HG03521 (cell line): ENCODE results near the gene SNURF.
A peak's percentile ranks its signal among the peaks of the same experiment; 100 is the strongest.
"Not testable (repeated sequence)": the region's sequence is repeated elsewhere in the genome, so short reads cannot be mapped to it uniquely, and the experiment has no call there.

Source experiments
- ATAC-seq: cut with Tn5 transposase; IDR thresholded peaks from one replicate; pipeline ENCODE4 v1.9.1; 2021; ENCODE audit warnings: mild to moderate bottlenecking, moderate library complexity; ENCODE audit not compliant: unreplicated experiment

The SNURF gene, protein sequence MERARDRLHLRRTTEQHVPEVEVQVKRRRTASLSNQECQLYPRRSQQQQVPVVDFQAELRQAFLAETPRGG

DNA sequence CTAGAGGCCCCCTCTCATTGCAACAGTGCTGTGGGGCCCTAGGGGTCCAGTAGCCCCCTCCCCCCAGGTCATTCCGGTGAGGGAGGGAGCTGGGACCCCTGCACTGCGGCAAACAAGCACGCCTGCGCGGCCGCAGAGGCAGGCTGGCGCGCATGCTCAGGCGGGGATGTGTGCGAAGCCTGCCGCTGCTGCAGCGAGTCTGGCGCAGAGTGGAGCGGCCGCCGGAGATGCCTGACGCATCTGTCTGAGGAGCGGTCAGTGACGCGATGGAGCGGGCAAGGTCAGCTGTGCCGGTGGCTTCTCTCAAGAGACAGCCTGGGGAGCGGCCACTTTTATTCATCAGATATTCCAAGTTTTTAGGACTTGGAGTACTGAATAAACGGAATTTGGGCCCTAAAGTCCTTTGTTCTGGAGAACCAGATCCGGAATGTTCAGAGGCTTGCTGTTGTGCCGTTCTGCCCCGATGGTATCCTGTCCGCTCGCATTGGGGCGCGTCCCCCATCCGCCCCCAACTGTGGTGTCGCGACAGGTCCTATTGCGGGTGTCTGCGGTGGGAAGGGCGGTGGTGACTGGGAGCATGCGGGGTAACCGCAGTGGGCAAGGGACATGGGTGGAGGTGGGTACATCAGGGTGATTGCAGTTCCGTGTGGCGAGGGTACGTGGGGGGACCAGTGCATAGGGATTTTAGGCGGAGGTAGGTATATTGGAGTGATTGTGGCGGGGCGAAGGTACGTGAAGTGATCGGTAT is at the start of gene SNURF, which contains the start of gene SNRPN:
Gene SNURF, plus strand, starts transcription at position 205 of the 748 bp plus-strand sequence. Its CDS starts 62 bp downstream, at position 267.
Gene SNRPN, plus strand, starts transcription at position 205 of the 748 bp plus-strand sequence. CDS start 19,467 bp downstream, outside the sequence.
- peak; percentile 62 for ATAC-seq

DNA sequence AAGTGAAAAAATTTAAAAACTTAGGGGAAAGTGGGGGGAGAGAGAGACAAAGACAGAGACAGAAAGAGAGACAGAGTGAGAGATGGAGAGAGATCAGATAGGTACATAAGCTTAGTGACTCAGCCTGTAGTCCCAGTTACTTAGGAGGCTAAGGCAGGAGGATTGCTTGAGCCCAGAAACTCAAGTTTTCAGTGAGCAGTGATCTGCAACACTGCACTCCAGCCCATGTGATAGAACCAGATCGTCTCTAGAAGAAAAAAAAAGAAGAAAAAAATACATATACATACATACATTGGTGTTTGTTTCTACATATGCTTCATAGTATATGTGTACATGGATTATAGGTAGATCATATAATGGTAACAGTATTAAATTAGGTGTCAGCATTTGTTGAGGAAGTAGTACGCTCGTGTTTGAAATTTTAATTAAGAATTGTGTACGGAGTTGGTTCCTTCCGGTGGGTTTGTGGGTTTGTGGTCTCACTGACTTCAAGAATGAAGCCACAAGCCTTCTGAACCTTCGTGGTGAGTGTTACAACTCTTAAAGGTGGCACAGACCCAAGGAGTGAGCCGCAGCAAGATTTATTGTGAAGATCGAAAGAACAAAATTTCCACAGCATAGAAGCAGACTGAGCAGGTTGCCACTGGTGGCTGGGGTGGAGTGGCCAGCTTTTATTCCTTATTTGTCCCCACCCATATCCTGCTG is 38.3 kb upstream of the SNURF start:
- ATAC-seq: no peak

DNA sequence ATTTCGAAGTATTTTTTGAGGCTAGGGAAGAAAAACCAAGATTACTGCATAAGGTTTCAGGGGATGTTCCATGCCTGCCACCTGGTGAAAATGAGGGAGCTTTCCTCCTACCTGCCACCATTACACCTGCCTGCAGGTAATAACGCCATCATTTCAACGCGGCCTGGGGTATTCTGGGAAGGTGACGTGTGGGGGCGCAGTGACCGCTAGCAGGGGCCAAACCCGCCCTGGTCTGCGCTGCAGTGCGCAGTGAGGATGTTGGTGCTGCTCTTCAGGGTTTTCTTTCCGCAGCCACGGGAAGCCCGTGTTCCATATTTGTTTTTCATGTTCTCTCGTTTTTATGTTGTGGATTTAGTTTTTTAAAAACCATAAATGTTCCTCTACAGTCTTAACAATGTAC is 37.4 kb upstream of the SNURF start:
- ATAC-seq: no peak

DNA sequence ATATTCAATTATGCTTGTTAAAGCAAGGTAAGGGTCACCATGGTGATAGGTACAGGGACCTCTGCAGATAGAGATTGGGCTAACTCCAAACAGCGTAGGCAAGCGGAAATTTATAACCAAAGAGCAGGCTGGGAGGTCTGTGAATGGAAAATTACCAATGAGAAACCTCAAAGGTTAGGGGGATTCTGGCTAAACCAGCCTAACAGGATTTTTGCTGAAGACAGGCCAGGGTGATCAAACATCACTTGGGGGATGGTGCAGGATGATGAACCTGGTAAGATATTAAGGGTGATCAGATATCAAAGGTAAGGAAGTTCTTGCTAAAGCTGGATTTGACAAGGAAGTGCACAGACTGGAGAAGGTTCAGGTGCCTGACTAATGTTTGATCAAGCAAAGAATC is 35.3 kb upstream of the SNURF start:
- no peak for ATAC-seq

DNA sequence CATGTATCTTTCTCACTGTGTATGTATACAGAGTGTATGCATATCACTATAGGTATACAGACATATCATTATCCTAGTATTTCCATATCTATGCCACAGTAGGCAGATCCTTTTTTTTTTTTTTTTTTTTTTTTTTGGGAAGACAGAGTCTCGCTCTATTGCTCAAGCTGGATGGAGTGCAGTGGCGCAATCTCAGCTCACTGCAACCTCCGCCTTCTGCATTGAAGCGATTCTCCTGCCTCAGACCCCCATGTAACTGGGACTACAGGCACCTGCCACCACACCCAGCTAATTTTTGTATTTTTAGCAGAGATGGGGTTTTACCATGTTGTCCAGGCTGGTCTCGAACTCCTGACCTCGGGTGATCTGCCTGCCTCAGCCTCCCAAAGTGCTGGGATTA is 32.0 kb upstream of the SNURF start:
- not testable (repeated sequence) for ATAC-seq

DNA sequence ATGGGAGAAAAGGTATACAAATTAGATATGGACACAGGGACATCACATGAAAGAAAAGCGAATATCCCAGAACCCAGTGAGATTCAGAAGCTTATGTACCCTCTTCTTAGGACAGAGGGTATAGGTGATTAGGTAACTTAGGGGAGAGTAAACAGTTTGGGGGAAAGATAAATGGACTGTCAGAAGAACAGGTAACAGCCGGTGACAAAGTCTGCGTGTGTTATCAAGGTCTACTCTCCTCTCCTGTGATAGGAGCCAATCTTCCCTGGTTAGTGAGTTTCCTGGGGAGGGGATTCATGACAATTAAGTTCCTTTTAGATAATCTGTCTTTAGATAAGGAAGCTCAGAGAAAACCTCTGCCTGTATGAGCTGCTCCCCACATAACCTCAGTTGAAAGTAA is 30.6 kb upstream of the SNURF start:
- ATAC-seq: no peak

DNA sequence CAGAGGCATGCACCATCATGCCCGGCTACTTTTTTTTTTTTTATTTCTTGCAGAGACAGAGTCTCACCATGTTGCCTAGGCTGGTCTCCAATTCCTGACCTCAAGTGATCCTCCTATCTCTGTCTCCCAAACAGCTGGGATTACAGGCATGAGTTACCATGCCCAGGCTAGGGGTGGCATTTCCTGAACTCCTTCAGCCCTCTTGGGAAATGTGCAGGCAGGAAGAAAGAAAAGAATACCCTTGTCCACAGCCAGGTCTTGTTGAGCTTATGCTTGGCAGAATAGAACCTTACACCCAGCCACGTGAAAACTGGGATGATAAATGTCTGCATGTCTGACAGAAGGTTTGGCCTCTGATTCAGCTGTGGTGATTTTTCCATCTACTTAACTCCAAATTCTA is 30.2 kb upstream of the SNURF start:
- no peak for ATAC-seq

DNA sequence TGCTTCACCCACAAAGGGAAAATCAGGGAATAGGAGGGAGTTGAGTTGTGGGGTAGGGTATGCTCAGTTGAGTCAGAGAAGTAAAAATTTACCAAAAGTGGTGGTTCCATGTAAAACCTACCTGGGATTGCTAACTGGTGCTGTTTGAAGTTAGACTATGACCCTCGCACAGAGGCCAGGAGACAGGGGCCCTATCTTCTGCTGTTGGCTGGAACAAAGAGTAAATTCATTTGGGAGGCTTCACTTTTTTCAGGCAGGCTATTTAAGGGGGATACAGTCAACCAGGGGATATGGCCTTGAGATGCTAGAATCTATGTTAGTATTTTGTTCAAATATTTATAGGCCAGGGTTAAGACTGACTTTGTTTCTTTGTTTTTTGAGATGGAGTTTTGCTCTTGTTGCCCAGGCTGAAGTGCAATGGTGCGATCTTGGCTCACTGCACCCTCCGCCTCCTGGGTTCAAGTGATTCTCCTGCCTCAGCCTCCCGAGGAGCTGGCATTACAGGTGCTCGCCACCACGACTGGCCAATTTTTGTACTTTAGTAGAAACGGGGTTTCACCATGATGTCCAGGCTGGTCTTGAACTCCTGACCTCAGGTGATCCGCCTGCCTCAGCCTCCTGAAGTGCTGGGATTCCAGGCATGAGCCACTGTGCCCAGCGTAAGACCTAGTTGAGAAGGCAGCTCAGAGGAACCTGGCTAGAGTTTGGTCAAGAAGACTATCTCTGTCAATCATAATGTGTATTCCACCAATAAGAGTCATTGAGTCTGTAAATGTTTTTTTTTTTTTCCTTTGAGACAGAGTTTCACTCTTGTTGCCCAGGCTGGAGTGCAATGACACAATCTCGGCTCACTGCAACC is 22.7 kb upstream of the SNURF start:
- ATAC-seq: not testable (repeated sequence)

DNA sequence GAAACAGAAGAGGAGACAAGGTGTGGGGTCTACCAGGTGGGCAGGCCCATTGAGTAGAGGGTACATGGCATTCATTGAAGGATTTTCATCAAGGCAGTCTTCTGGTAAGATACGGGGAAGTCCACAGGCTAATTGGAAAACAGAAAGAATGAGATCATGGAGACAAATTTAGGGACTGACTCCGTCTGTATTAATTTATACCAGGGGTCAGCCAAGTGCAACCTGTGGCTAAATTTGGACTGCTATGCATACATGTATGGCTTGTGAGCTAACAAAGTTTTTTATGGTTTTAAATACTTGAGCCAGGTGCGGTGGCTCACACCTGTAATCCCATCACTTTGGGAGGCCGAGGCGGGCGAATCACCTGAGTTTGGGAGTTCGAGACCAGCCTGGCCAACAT is 21.1 kb upstream of the SNURF start:
- ATAC-seq: no peak

DNA sequence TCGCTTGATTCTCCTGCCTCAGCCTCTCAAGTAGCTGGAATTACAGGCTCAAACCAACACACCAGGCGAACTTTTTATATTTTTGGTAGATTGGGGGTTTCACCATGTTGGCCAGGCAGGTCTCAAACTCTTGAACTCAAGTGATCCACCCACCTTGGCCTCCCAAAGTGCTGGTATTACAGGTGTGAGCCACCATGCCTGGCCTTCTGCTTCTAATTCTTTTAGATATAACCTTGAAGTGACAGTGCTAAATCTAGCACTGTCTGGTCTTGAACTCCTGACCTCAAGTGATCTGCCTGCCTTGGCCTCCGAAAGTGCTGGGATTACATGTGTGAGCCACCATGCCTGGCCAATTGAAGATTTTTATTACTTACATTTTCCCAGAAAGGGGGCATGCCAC is 16.6 kb upstream of the SNURF start:
- not testable (repeated sequence) for ATAC-seq

DNA sequence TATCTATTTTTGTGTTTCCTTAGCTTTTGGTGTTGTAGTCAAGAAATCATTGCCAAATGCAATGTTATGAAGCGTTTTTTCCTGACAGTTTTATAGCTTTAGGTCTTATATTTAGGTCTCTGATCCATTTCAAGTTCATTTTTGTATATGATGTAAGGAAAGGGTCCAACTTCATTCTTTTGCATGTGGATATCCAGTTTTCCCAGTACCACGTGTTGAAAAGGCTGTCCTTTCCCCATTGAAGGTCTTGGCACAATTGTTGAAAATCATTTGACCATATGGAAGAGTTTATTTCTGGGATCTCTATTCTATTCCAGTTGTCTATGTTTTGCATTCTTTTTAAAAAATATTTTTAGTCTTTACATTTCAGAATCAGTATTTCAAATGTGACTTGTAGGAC is 14.6 kb upstream of the SNURF start:
- no peak for ATAC-seq

DNA sequence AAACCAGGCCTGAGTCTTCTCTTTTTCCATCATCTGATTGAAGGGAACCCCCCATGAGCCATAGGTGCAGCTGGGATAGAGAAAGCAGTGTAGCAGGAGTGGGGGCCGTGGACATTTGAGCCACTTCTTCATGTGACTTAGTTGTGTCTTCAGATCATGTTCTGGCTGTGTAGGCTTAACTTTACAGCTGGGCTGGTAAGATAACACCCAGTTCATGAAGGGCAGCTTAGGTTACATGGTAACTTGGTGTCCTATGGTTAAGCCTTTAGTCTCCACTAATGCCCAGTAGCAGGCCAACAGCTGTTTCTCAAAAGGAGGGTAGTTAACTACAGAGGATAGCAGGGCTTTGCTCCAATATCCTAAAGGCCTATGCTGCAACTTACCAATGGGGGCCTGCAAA is 11.4 kb upstream of the SNURF start:
- no peak for ATAC-seq

DNA sequence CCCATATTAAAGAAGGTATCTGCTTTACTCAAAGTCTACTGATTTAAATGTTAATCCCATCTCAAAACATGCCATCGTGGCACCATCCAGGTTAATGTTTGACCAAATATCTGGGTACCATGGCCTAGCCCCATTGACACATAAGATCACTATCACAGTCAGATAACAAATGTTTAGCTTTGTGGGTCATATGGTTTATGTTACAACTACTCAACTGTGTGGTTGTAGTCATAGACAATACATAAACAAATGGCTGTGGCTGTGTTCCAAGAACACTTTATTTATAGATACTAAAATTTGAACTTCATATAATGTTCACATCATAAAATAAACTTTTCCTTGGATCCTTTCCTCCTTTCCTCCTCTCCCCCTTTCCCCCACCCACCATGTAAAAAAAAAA is 9.8 kb upstream of the SNURF start:
- ATAC-seq: no peak

DNA sequence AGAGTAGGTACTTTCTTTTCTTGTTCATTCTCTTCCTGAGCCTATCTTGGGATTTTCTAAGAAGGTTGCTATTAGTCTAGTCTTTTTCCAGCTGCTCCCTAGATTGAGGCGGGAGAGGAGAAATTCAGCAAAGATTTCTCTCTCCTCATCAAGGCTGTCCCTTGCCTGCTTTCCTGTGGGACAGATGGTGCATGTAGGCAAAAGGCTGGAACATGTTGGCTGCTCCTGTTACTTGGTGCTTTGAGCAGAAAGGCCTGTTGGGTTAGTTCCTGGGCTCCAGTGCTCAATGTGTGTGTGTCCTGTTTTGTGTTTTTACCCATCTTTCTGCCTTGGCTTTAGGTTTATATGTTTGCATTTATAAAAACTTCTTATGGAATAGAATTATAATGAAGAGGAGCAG is 9.1 kb upstream of the SNURF start:
- ATAC-seq: no peak

DNA sequence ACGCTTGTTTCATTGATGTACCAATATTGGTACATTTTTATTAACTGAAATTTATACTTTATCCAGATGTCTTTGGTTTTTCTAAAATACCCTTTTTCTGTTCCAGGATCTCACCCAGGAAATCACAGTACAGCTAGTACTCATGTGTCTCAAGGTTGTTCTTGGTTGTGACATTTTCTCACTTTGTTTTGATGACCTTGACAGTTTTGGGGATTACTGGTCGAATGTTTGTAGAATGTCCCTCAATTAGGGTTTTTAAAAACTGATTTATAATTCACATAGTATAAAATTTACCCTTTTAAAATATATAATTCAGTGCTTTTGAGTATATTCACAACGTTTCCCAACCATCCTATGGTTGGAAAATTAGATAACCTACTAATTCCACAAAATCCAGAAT is 6.3 kb upstream of the SNURF start:
- no peak for ATAC-seq

DNA sequence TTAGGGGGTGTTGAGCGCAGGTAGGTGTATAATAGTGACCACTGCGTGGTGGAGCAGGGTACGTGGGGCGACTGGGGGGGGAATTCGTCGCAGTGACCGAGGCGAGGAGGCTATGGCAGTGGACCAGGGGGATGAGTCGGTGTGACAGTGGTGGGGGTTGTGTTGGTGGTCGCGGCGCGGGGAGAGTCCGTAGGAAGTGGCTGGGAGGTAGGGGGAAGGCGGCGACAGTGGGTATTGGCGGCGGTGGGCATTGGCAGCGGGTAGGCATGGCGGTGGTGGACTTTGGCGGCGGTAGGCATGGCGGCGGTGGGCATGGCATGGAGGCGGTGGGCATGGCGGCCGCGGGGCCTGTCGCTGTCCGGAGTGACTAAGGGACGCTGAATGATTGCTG is 739 bp downstream of the SNURF start:
- no peak for ATAC-seq

DNA sequence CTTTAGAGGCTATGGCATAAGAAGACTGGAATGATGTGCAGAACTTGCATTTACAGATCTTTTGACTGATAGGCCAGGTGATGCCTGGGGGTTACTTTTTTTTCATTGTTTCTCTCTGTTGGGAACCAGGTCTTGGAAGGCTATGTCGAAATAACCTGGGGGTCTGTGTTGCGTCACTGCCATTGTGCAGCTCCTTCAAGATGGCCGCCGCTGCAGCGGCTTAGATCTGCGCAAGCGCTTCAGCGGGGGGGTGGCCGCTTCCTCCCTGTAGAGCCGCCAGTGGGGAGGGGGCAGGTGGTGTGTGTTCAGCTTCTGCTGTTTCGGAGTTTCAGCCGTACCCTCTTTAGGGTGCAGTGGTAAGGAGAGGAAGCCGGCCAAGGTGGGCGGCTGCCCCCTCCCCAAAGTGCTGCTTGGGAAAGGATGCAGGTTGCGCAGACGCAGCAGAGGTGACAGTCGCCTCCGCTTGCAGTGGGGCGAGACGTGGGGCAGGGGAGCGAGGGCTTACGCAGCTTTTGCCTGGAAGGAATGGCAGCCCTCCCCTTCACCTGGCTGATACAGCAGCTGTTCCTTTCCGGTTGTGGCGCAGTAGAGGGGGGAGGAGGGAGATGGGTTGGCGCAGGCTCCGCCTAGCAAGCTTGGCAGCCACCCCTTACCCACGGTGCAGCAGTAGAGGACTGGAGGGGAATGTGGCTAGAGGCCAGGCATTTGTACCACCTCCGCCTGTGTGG is 1.5 kb downstream of the SNURF start:
- ATAC-seq: peak; percentile 44

DNA sequence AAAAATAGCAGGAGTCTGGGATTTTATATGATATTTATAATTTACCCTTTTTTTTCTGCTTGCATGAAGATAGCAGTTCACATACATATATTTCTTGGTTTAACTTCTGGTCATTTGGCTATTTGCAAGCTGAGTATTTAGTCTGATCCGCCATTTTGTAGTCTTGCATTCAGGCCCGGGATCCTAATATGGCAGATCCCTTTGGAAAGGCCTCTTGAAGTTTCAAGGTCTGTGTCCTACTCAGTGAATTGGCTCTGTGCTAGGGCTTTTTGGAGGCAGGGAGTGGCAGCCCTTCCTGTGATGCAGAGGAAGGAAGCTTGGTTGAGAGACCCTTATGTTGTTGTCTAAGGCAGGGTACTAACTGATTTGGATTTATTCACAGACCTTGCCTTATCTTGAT is 2.9 kb downstream of the SNURF start:
- no peak for ATAC-seq

DNA sequence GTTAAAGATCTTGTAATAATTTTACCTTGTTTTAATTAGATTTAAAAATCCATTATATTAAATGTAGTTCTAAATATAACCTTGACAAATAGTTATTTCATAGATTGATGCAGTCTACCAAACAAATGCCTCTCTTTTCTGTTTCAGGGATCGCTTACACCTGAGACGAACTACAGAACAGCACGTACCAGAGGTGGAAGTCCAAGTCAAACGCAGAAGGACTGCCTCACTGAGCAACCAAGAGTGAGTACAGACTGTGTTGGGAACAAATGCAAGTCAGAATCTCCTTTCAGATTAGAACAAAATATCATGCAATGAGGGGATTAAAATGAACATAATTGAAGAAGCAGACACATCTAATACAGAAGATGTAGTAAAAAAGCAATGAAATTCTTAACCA is 7.2 kb downstream of the SNURF start:
- ATAC-seq: no peak

DNA sequence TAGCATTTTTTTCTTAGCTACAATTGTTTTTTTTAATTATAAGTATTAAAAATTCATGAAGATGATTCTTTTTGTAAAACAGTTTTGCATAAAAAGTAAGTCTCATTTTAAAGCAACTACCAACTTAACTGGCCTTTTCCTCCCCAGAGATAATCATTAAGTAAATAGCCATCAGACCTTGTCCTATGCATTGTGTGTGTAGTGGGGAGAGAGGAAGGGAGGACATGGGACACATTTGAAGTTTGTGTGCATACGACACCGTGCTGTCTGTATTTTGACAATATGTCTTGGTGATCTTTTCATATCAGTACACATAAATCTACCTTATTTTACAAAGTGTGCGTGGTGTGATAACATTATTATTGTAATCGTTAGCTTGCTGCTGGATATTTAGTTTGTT is 8.1 kb downstream of the SNURF start:
- no peak for ATAC-seq
